KMS-11 (cell line): ENCODE measurements around the gene FOXA1.
"Not testable (repeated sequence)": the region's sequence is repeated elsewhere in the genome, so short reads cannot be mapped to it uniquely, and the experiment has no call there.

Source experiments
- H2AFZ ChIP-seq: fragments of 200-600 bp; sonication (generic); 2 replicates; pipeline ENCODE4 v1.6.1; 2016; ENCODE audit warnings: antibody characterized with exemption, mixed run types, low read depth
- H3K27ac ChIP-seq: fragments of 200-600 bp; sonication (generic); 2 replicates; pipeline ENCODE4 v1.6.1; 2016; ENCODE audit warnings: mild to moderate bottlenecking, mixed run types
- H3K27me3 ChIP-seq: fragments of 200-600 bp; sonication (generic); 2 replicates; pipeline ENCODE4 v1.6.1; 2017; ENCODE audit warnings: mild to moderate bottlenecking, low read depth, mixed run types, moderate library complexity; ENCODE audit not compliant: insufficient read depth
- H3K36me3 ChIP-seq: fragments of 200-600 bp; sonication (generic); 2 replicates; pipeline ENCODE4 v1.6.1; 2017; ENCODE audit warnings: mild to moderate bottlenecking, mixed run types; ENCODE audit not compliant: insufficient read depth
- H3K4me1 ChIP-seq: fragments of 200-600 bp; sonication (generic); 2 replicates; pipeline ENCODE4 v1.6.1; 2016; ENCODE audit warnings: mild to moderate bottlenecking, low read depth, mixed run types; ENCODE audit not compliant: poor library complexity, severe bottlenecking
- H3K4me2 ChIP-seq: fragments of 200-600 bp; sonication (generic); 2 replicates; pipeline ENCODE4 v1.7.0; 2016; ENCODE audit warnings: mild to moderate bottlenecking, mixed run types
- H3K4me3 ChIP-seq: fragments of 200-600 bp; sonication (generic); IDR thresholded peaks from 2 replicates; pipeline ENCODE4 v1.6.1; 2017; ENCODE audit warnings: low read depth, low read length, mixed read lengths; ENCODE audit not compliant: insufficient read depth
- H3K79me2 ChIP-seq: fragments of 200-600 bp; sonication (generic); 2 replicates; pipeline ENCODE4 v1.6.1; 2016; ENCODE audit warnings: low read depth, mixed run types; ENCODE audit not compliant: insufficient read depth
- H3K9ac ChIP-seq: fragments of 200-600 bp; sonication (generic); 2 replicates; pipeline ENCODE4 v1.6.1; 2016; ENCODE audit warnings: mild to moderate bottlenecking, mixed run types
- H4K20me1 ChIP-seq: fragments of 200-600 bp; sonication (generic); 2 replicates; pipeline ENCODE4 v1.6.1; 2016; ENCODE audit warnings: mild to moderate bottlenecking, mixed run types; ENCODE audit not compliant: insufficient read depth
- TF ChIP-seq, protein P1 (sequence below): fragments of 200-600 bp; sonication (generic); conservative IDR thresholded peaks from 2 replicates; pipeline ENCODE4 v1.6.1; 2017; ENCODE audit warnings: low read depth, mild to moderate bottlenecking, antibody characterized with exemption, low read length, moderate library complexity, mixed read lengths

FOXA1 gene

DNA sequence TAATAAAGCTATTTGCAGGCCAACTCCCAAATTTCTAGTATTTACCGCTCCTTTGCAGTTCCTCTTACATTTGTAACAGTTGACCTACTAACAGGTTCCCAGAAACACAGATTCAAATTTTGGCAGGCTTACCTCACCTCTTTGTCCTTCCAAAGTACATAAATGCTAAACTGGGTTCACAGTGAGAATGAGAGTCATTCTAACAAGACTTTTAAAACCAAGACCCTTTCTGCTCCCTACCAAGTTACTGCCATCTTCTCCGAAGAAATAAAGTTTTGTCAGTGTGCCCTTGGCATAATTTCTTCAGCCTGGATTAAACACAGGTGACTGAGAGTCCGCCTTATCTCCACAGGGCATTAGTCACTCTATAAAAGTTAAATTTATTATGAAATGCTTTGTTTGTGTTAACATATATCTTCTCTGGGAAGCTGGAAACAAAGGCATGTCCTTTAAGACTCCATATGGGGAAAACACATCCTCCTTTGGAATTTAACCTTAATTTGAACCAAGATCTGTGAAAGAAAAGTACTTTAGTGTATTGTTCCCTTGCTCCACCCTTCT, 28.2 kb downstream of the FOXA1 start:
- no peak overlapping the region for H2AFZ ChIP-seq
- no peaks in the 10 kb centered on the region for H4K20me1 ChIP-seq
- H3K27ac ChIP-seq, result no peak overlapping the region
- no peaks in the 10 kb centered on the region for H3K36me3 ChIP-seq
- no peaks in the 10 kb centered on the region for H3K27me3 ChIP-seq
- no peak overlapping the region for H3K4me3 ChIP-seq
- TF ChIP-seq, protein P1, sequence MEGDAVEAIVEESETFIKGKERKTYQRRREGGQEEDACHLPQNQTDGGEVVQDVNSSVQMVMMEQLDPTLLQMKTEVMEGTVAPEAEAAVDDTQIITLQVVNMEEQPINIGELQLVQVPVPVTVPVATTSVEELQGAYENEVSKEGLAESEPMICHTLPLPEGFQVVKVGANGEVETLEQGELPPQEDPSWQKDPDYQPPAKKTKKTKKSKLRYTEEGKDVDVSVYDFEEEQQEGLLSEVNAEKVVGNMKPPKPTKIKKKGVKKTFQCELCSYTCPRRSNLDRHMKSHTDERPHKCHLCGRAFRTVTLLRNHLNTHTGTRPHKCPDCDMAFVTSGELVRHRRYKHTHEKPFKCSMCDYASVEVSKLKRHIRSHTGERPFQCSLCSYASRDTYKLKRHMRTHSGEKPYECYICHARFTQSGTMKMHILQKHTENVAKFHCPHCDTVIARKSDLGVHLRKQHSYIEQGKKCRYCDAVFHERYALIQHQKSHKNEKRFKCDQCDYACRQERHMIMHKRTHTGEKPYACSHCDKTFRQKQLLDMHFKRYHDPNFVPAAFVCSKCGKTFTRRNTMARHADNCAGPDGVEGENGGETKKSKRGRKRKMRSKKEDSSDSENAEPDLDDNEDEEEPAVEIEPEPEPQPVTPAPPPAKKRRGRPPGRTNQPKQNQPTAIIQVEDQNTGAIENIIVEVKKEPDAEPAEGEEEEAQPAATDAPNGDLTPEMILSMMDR, result no peak
- H3K79me2 ChIP-seq, result no peaks in the 10 kb centered on the region
- no peak overlapping the region for H3K4me2 ChIP-seq
- H3K9ac ChIP-seq, result no peak overlapping the region
- no peaks in the 10 kb centered on the region for H3K4me1 ChIP-seq

DNA sequence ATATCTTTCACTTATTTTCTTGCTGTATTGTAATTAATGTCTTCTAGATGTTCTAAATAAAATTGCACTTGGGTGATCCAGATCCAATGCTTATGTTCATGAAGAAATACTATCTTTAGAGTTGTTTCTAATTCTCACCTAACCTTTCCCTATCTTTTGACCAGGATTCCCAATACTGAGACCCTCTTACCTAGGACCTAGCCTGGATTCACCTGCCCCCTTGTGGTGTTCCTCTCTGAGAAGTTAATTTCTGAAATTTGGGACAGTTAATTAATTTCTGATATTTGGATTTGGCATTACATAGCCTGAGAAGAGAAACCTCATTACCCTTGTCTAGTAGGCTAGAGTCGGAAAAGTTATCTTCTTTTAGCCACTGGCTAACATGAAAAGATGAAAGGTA, 29.5 kb downstream of the FOXA1 start:
- H3K4me2 ChIP-seq, result no peak overlapping the region
- H3K36me3 ChIP-seq, result no peaks in the 10 kb centered on the region
- no peak overlapping the region for H3K4me3 ChIP-seq
- no peak overlapping the region for H3K27ac ChIP-seq
- no peaks in the 10 kb centered on the region for H3K27me3 ChIP-seq
- H4K20me1 ChIP-seq, result no peaks in the 10 kb centered on the region
- H3K4me1 ChIP-seq, result no peaks in the 10 kb centered on the region
- TF ChIP-seq, protein P1, result no peak
- H3K79me2 ChIP-seq, result no peaks in the 10 kb centered on the region
- no peak overlapping the region for H3K9ac ChIP-seq
- H2AFZ ChIP-seq, result no peak overlapping the region

DNA sequence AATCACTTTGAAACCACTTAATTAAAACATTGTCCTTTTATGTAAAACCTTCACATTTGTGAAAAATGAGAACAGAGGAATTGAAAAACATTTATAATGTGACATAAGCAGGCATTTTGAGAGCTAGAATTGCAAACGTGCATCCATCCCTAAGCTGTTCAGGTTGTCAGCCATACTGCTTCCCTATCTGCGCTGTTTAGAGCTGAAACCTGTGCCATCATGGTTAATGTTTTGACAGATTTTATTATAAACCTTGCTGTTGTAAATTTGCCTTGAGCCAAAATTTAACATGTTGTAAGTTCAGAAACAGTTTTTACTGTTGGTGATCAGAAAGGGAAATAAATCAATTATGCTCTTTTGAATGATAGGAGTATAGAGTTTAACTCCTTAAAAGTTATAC, 31.9 kb downstream of the FOXA1 start:
- Histone ChIP-seq H4K20me1 (no peaks in the 10 kb centered on the region), H3K79me2 (no peaks in the 10 kb centered on the region), H2AFZ (no peak overlapping the region), H3K9ac (no peak overlapping the region), H3K4me1 (no peaks in the 10 kb centered on the region), H3K27ac (no peak overlapping the region), H3K36me3 (no peaks in the 10 kb centered on the region), H3K27me3 (no peaks in the 10 kb centered on the region), H3K4me2 (no peak overlapping the region), H3K4me3 (no peak overlapping the region)
- TF ChIP-seq, protein P1, result no peak

DNA sequence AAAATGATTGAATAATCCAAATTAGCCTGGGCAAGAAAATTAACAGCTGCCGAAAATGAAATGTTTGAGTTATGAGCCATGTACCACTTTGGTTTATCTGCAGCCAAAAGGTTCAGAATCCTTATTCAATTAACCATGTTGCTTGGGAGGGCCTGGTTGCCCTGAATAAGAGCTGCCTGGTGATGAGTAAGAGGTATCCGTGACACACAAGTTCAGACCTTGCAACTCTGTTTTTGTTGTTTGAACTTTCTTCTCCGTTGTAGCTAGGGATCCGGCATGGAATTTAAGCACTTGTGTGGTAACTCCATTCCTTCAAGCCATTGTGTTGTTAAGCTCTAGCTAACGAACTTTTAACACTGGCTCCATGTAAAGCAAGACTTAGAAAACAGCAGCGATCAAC, 35.7 kb downstream of the FOXA1 start:
- Histone ChIP-seq H3K4me1 (no peaks in the 10 kb centered on the region), H4K20me1 (no peaks in the 10 kb centered on the region), H3K27me3 (no peaks in the 10 kb centered on the region), H3K36me3 (no peaks in the 10 kb centered on the region), H3K79me2 (no peaks in the 10 kb centered on the region), H3K4me2 (no peak overlapping the region), H3K4me3 (no peak overlapping the region), H3K27ac (no peak overlapping the region), H3K9ac (no peak overlapping the region), H2AFZ (no peak overlapping the region)
- TF ChIP-seq, protein P1, result no peak

DNA sequence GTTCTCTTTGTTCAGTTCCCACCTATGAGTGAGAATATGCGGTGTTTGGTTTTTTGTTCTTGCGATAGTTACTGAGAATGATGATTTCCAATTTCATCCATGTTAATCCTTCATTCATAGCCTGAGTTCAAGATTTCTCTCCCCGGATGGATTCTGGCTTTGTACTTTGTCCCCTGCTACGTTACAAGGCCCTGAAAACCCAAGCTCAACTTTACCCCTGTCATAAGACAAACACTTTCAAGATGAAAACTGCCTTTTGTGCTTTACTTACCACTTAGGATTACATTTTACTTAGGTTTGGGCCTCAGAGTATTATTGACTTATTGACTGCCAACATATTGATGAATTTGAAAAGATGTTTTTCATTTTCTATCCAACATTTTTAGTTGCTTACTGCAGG, 36.3 kb downstream of the FOXA1 start:
- Histone ChIP-seq H3K4me2 (no peak overlapping the region), H3K27me3 (no peaks in the 10 kb centered on the region), H2AFZ (no peak overlapping the region), H3K79me2 (no peaks in the 10 kb centered on the region), H3K4me1 (peaks cover 6% of the 10 kb centered on the region), H3K36me3 (no peaks in the 10 kb centered on the region), H3K27ac (no peak overlapping the region), H4K20me1 (no peaks in the 10 kb centered on the region), H3K4me3 (no peak overlapping the region), H3K9ac (no peak overlapping the region)
- TF ChIP-seq, protein P1, result no peak

DNA sequence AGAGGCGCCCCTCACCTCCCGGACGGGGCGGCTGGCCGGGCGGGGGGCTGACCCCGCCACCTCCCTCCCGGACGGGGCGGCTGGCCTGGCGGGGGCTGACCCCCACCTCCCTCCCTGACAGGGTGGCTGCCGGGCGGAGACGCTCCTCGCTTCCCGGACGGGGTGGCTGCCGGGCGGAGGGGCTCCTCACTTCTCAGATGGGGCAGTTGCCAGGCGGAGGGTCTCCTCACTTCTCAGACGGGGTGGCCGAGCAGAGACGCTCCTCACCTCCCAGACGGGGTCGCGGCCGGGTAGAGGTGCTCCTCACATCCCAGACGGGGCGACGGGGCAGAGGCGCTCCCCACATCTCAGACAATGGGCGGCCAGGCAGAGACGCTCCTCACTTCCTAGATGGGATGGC, 39.5 kb downstream of the FOXA1 start:
- not testable (repeated sequence) for H3K27me3 ChIP-seq, H3K4me3 ChIP-seq, H3K4me2 ChIP-seq

More for the DNA sequence above, 39.5 kb downstream of the FOXA1 start:
- H3K27ac ChIP-seq, H3K9ac ChIP-seq, H3K36me3 ChIP-seq, H4K20me1 ChIP-seq, H2AFZ ChIP-seq, H3K79me2 ChIP-seq: not testable (repeated sequence)
- H3K4me1 ChIP-seq, result peaks cover 17% of the 10 kb centered on the region
